GM21381 (cell line): ENCODE data around the gene PTTG1.

Experiments used
- ATAC-seq: cut with Tn5 transposase; IDR thresholded peaks from one replicate; pipeline ENCODE4 v1.9.1; 2021; ENCODE audit warnings: mild to moderate bottlenecking, moderate library complexity; ENCODE audit not compliant: unreplicated experiment

PTTG1 gene

DNA sequence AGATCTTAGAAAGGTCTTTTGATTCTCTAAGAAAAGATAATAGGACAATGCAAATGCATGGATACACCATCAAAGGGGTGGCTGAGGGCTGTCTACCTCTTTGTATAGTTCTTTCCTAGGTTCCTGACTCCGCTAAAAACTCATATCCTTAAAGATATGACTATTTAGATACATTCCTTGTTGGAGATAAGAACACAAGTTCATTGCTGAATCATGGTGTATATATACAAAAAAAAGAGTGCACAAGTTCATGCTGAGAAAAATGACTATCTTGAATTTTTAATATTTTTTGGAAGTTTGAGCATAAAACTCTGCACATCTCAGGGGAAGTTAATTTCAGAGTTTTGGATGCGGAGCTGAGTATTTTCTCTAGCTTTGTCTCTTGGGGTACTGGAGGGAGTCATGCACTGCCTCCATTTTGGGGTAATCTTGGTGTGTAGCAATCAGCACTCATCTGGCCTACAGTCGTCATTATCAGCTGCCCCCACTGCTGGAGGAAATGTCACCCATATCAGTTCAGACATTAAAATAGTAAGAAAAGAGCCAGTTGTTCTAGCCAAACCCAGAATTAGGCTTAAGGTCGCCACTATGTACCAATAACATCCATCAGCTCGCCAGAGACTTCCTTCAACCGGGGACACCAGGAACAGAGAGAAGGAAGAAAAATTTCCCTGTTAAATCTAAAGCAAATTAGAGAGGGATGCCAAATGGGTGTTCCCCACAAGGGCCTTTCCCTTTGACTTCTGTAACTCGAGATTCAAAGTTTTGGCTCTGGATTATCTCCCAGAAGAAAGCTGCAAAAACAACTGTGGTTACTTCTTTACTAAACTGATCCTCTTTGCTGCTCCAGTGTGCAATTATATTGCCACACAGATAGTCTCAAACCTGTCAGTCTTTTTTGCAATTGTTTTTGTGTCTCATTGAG, 49.0 kb downstream of the PTTG1 start:
- no peak for ATAC-seq

GRCh38 chr5:160471761-160472160, 50.1 kb downstream of the PTTG1 start:
- ATAC-seq: no peak

GRCh38 chr5:160472482-160472881, 50.8 kb downstream of the PTTG1 start:
- ATAC-seq: no peak

GRCh38 chr5:160473681-160474080, 52.0 kb downstream of the PTTG1 start:
- no peak for ATAC-seq

GRCh38 chr5:160474084-160474483, 52.4 kb downstream of the PTTG1 start:
- ATAC-seq: no peak

DNA sequence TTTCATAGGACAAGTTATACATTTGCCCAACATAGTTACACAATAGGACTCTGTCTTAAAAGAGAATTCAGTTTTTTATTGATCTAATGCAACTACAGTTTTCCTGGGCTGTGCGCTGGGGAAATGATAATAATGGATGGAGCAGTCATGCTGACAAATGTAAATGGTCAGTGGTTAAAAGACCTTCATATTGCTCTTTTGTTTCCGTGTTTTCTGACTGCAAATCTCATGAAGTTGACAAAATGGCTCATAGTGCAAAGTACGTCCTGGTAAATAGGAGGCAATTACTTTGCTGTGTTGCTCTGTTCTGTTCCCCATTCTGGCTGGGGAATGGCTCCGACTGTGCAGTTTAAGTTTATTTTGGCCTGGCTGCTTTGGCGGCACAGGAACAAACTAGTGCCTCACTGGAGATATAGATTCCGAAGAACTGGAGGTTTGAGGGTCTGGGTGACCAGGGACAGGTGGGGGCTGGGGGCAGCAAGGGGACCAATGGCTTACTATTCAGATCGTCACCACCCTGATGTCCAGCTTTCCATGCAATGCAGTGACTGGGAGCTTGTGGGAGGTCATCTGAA, 54.3 kb downstream of the PTTG1 start:
- no peak for ATAC-seq

GRCh38 chr5:160477266-160477970, 55.8 kb downstream of the PTTG1 start:
- no peak for ATAC-seq

DNA sequence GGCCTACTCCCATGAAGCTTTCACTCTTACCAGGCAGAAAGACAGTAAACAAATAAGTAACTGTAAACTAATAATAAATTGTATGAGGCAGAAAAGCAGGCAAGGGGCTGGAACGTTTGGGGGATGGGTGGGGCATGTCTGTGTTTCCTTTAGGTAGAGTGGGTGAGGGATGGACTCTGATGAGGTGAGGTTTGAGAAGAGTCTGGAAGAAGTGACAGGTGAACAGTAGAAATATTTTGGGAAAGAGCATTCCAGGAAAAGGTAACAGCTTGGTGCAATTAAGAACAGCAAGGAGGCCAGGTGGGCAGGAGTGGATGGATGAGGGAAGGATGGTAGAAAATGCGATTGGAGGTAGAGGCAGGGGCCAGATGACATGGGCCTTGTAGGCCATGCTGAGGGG, 56.5 kb downstream of the PTTG1 start:
- ATAC-seq: no peak
